NCI-H1930 (cell line): ENCODE data around the gene CYTH3.
"Not testable (repeated sequence)": the region's sequence is repeated elsewhere in the genome, so short reads cannot be mapped to it uniquely, and the experiment has no call there.

Experiments
- DNase-seq, 2 experiments: peaks; one replicate each; lab custom pipeline; 2025; lab: John Stamatoyannopoulos, UW

The CYTH3 gene

GRCh38 chr7:6193709-6194108 lies 78.7 kb downstream of the CYTH3 start:
- no peak for DNase-seq

- not testable (repeated sequence) for DNase-seq
Measured at GRCh38 chr7:6190563-6190962, 81.9 kb downstream of the CYTH3 start.

- no peak for DNase-seq
Measured at GRCh38 chr7:6188389-6188788, 84.0 kb downstream of the CYTH3 start.

GRCh38 chr7:6186577-6186976 lies 85.8 kb downstream of the CYTH3 start:
- no peak for DNase-seq

GRCh38 chr7:6182993-6183392 lies 89.4 kb downstream of the CYTH3 start:
- no peak for DNase-seq

GRCh38 chr7:6181136-6181535 lies 91.3 kb downstream of the CYTH3 start:
- no peak for DNase-seq

- no peak for DNase-seq
Measured at GRCh38 chr7:6180344-6180725, 92.1 kb downstream of the CYTH3 start.

- no peak for DNase-seq
Measured at GRCh38 chr7:6179620-6180343, 92.6 kb downstream of the CYTH3 start.

GRCh38 chr7:6178298-6179029 lies 94.0 kb downstream of the CYTH3 start:
- no peak for DNase-seq

- DNase-seq = no peak
Measured at GRCh38 chr7:6175645-6176044, 96.8 kb downstream of the CYTH3 start.

GRCh38 chr7:6172910-6173295 lies 99.5 kb downstream of the CYTH3 start:
- DNase-seq = no peak

GRCh38 chr7:6172224-6172909 lies 100.1 kb downstream of the CYTH3 start:
- no peak for DNase-seq

GRCh38 chr7:6171532-6172223 lies 100.7 kb downstream of the CYTH3 start:
- no peak for DNase-seq

- DNase-seq = no peak
Measured at GRCh38 chr7:6170571-6171531, 101.6 kb downstream of the CYTH3 start.

GRCh38 chr7:6169805-6170520 lies 102.5 kb downstream of the CYTH3 start:
- DNase-seq = no peak

- DNase-seq = no peak
Measured at GRCh38 chr7:6168477-6168868, 104.0 kb downstream of the CYTH3 start.

- DNase-seq = no peak
Measured at GRCh38 chr7:6167587-6168476, 104.6 kb downstream of the CYTH3 start.

GRCh38 chr7:6167004-6167551 lies 105.3 kb downstream of the CYTH3 start:
- DNase-seq = no peak

- DNase-seq = no peak
Measured at GRCh38 chr7:6166443-6166891, 106.0 kb downstream of the CYTH3 start.
